GM12891 (cell line): ENCODE data around the gene GNB1.
"Not testable (repeated sequence)": the region's sequence is repeated elsewhere in the genome, so short reads cannot be mapped to it uniquely, and the experiment has no call there.

Experiments used
- DNase-seq: peaks from one replicate; pipeline ENCODE4 v3.0.0; 2011; ENCODE audit warnings: low spot score; ENCODE audit not compliant: insufficient read length
- FAIRE-seq: peaks from 2 replicates; lab custom pipeline; 2011; peaks lifted over from hg19 to GRCh38; lab: Jason Lieb, UNC
- PAX5 ChIP-seq: IDR thresholded peaks from 2 replicates; pipeline ENCODE4 v1.6.1; 2011; ENCODE audit warnings: low read length, moderate library complexity, mild to moderate bottlenecking; ENCODE audit not compliant: insufficient read depth, severe bottlenecking
- POLR2A ChIP-seq: IDR thresholded peaks from 2 replicates; pipeline ENCODE4 v1.6.1; 2011; ENCODE audit warnings: low read depth, low read length, control low read depth
- POLR2AphosphoS5 ChIP-seq: IDR thresholded peaks from 2 replicates; pipeline ENCODE4 v1.6.1; 2011; ENCODE audit warnings: low read depth, low read length, control low read depth
- POU2F2 ChIP-seq: IDR thresholded peaks from 2 replicates; pipeline ENCODE4 v1.6.1; 2011; ENCODE audit warnings: low read depth, mild to moderate bottlenecking, control low read depth, low read length, moderate library complexity
- SPI1 ChIP-seq: IDR thresholded peaks from 2 replicates; pipeline ENCODE4 v1.6.1; 2011; ENCODE audit warnings: low read depth, low read length, control low read depth
- TAF1 ChIP-seq: IDR thresholded peaks from 2 replicates; pipeline ENCODE4 v1.6.1; 2011; ENCODE audit warnings: low read depth, low read length, control low read depth

GNB1 gene

GRCh38 chr1:1861339-1861730 lies 29.6 kb downstream of the GNB1 start:
- FAIRE-seq (no peak), DNase-seq (no peak)
- TF ChIP-seq PAX5 (no peak), POU2F2 (no peak), SPI1 (no peak), POLR2A (no peak), TAF1 (no peak), POLR2AphosphoS5 (no peak)

GRCh38 chr1:1859970-1860697 lies 30.8 kb downstream of the GNB1 start:
- not testable (repeated sequence) for DNase-seq, FAIRE-seq

- peak; percentile 5 for FAIRE-seq
- no peak for DNase-seq
- TF ChIP-seq TAF1 (no peak), POU2F2 (no peak), PAX5 (no peak), POLR2A (no peak), SPI1 (no peak), POLR2AphosphoS5 (no peak)
Observed at GRCh38 chr1:1858382-1859086, 32.4 kb downstream of the GNB1 start.

GRCh38 chr1:1857096-1857703 lies 33.7 kb downstream of the GNB1 start:
- no peak for DNase-seq
- no peak for TF ChIP-seq SPI1
- TF ChIP-seq TAF1: no peak
- TF ChIP-seq PAX5: no peak
- TF ChIP-seq POLR2A: no peak
- no peak for TF ChIP-seq POU2F2
- TF ChIP-seq POLR2AphosphoS5: no peak
- FAIRE-seq: peak; percentile 81

- FAIRE-seq, DNase-seq: not testable (repeated sequence)
Observed at GRCh38 chr1:1856161-1856560, 34.7 kb downstream of the GNB1 start.

- TF ChIP-seq TAF1 (no peak), POU2F2 (no peak), POLR2A (no peak), POLR2AphosphoS5 (no peak), PAX5 (no peak), SPI1 (no peak)
- no peak for DNase-seq
- FAIRE-seq: no peak
Observed at GRCh38 chr1:1853593-1854257, 37.2 kb downstream of the GNB1 start.

GRCh38 chr1:1852619-1853414 lies 38.1 kb downstream of the GNB1 start:
- FAIRE-seq (no peak), DNase-seq (no peak)
- TF ChIP-seq POLR2AphosphoS5 (no peak), TAF1 (no peak), SPI1 (no peak), POLR2A (no peak), PAX5 (no peak), POU2F2 (no peak)

GRCh38 chr1:1847890-1848289 lies 43.0 kb downstream of the GNB1 start:
- TF ChIP-seq POU2F2: no peak
- TF ChIP-seq SPI1: peak; percentile 79
- DNase-seq (no peak), FAIRE-seq (peak; percentile 90)

- TF ChIP-seq TAF1 (no peak), PAX5 (no peak), SPI1 (no peak), POLR2A (no peak), POLR2AphosphoS5 (no peak), POU2F2 (no peak)
- DNase-seq (no peak), FAIRE-seq (no peak)
Observed at GRCh38 chr1:1847061-1847850, 43.6 kb downstream of the GNB1 start.

GRCh38 chr1:1846386-1846918 lies 44.4 kb downstream of the GNB1 start:
- TF ChIP-seq PAX5: no peak
- FAIRE-seq: no peak
- DNase-seq: no peak
